ENCODE data around the gene MAP3K10.

DNA sequence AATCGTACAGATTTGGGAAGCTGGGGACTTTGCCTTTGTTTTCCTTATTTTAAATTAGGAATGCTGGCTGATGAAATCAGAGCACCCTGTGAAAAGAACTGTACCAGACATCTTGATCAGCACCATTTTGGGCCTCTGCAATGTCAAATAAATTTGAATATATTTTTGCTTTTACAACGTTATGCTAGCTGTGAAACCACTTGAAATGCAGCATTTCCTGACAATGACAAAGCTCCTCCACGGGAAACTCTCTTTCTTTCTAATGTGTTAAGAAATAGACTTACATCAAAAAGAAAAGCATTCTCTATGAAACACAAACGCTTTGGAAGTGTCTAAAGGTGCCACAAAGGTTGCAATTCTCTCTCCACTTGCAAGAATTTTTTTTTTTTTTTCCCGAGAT lies 47.1 kb upstream of the MAP3K10 start:
- TF ChIP-seq, protein P1, sequence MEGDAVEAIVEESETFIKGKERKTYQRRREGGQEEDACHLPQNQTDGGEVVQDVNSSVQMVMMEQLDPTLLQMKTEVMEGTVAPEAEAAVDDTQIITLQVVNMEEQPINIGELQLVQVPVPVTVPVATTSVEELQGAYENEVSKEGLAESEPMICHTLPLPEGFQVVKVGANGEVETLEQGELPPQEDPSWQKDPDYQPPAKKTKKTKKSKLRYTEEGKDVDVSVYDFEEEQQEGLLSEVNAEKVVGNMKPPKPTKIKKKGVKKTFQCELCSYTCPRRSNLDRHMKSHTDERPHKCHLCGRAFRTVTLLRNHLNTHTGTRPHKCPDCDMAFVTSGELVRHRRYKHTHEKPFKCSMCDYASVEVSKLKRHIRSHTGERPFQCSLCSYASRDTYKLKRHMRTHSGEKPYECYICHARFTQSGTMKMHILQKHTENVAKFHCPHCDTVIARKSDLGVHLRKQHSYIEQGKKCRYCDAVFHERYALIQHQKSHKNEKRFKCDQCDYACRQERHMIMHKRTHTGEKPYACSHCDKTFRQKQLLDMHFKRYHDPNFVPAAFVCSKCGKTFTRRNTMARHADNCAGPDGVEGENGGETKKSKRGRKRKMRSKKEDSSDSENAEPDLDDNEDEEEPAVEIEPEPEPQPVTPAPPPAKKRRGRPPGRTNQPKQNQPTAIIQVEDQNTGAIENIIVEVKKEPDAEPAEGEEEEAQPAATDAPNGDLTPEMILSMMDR (IDR thresholded peaks at IDR 0.05), result no peak
- no peak for TF ChIP-seq EP300 (IDR thresholded peaks at IDR 0.05)

All from tibial nerve (tissue), 4 donors.